ENCODE measurements around the gene DNAJB4. TPM values are rescaled to one million over a fixed set of nuclear protein-coding genes. Genes with fewer than 3 reads are reported as not detected.
"Not testable (repeated sequence)": the region's sequence is repeated elsewhere in the genome, so short reads cannot be mapped to it uniquely, and the experiment has no call there.

DNAJB4 gene
- total RNA-seq, 1 donor = 22.4 TPM

DNA sequence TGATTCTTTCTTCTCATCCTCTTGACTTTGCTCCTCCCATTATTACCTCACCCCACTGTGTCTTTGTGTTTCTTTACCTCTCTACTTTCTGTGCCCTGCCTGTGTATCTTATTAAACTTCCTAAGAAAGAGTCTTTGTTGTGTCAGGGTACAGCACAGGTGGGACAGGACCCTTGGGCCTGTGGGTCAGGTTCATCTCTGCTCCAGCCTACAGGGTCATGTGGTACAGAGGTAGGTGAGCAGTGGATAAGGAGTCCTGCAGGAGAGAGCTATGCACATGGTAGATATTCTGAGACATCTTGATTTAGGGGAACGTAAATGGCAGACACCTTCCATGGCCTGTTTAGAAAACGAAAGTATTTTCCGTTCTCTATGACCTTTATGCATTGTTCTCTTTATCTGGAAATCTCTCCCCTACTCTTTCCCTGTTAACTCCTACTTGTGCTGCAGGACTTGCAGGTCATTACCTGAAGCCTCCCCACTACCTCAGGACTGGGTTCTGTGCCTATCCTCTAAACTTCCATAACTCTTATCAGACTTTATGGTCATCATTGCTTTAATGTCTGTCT, 50.9 kb downstream of the DNAJB4 start:
- Histone ChIP-seq H3K9me3 (ENCODE audit: low read depth, low read length) (no peaks in the 10 kb centered on the region), H3K4me3 (ENCODE audit: low read length) (no peak overlapping the region), H3K27me3 (ENCODE audit: insufficient read depth, low read length) (no peaks in the 10 kb centered on the region), H3K4me1 (ENCODE audit: insufficient read depth, low read length) (no peaks in the 10 kb centered on the region)

DNA sequence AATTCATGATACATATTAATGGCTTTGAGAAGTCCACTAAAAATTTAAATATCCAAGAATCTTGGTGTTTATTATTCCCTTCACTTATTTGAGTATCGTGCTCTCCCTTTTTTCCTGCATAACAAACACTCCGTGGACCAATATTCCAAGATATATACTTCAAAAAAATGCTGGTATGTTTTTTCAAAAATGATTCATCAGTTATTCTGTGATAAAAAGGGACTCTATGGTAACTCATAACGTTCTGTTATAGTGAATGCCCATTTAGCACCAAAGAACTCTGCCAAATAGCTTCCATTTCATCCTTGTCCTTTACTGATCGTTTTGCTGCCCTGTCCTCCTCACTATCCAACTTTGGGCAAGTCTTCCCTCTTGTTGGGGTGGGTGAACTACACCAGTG, 53.9 kb downstream of the DNAJB4 start:
- Histone ChIP-seq H3K27me3 (ENCODE audit: insufficient read depth, low read length) (no peaks in the 10 kb centered on the region), H3K4me3 (ENCODE audit: low read length) (no peak overlapping the region), H3K9me3 (ENCODE audit: low read depth, low read length) (no peaks in the 10 kb centered on the region), H3K4me1 (ENCODE audit: insufficient read depth, low read length) (no peaks in the 10 kb centered on the region)

DNA sequence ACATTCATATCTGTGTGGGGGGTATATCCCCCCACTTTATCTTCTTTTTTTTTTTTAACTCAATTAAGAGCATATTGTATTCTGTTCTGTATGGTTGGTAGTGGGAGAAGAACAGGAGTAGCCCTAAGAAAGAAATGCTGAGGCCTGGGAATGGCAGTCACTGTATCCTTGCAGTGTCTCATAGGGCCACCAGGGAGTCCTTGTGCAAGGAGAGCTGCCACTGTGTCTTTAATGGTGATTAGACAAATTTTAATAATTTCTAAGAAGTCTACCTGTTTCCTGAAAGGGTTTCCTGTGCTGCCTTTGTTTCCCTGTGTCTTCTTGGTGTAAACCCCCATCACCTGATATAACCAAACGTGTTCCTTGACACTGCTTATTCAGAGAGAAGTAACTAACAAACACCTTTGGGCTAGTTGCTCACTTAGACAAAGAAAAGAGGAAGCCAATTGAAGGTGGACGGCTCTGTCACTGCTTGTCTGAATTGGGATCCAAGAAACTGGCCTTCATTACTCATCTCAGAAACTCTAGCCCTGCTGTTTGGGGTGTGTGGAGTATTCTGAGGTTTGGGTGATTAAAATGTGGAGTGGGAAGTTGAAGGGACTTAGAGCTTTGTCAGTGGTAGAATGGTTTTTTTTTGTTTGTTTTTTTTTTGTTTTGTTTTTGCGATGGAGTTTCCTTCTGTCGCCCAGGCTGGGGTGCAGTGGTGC, 56.3 kb downstream of the DNAJB4 start:
- Histone ChIP-seq H3K9me3 (ENCODE audit: low read depth, low read length) (no peaks in the 10 kb centered on the region), H3K4me3 (ENCODE audit: low read length) (no peak overlapping the region), H3K27me3 (ENCODE audit: insufficient read depth, low read length) (no peaks in the 10 kb centered on the region), H3K4me1 (ENCODE audit: insufficient read depth, low read length) (no peaks in the 10 kb centered on the region)

DNA sequence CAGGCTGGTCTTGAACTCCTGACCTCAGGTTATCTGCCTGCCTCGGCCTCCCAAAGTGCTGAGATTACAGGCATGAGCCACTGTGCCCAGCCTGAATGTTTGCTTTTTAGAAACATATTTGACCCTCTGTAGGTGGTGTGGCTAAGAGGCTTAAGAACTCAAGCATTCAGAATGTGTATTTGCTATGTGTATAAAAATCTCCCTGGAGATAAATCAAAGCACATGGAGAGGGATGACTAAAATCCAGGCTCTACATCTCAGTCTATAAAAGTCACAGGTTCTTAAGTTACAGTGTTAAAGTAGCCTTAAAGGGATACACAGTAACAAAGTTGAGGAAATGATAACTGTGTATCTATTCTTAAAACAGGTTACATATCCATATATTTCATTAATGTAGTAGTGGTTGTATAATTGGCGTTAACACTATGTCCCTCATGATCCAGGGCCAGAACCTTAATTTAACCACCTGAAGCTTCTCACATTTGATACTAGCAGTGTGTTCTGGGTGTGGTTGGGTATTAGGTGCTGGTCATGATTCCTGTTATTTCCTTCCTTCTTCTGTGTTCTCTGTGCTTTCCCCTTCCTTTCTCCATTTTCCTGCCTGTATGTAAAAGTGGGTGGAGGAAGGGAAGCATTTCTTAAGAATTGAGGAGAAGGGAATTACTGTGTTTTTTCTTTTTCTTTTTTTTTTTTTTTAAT, 57.2 kb downstream of the DNAJB4 start:
- no peaks in the 10 kb centered on the region for H3K4me1 ChIP-seq (ENCODE audit: insufficient read depth, low read length)
- no peaks in the 10 kb centered on the region for H3K9me3 ChIP-seq (ENCODE audit: low read depth, low read length)
- H3K27me3 ChIP-seq (ENCODE audit: insufficient read depth, low read length) = no peaks in the 10 kb centered on the region
- no peak overlapping the region for H3K4me3 ChIP-seq (ENCODE audit: low read length)

DNA sequence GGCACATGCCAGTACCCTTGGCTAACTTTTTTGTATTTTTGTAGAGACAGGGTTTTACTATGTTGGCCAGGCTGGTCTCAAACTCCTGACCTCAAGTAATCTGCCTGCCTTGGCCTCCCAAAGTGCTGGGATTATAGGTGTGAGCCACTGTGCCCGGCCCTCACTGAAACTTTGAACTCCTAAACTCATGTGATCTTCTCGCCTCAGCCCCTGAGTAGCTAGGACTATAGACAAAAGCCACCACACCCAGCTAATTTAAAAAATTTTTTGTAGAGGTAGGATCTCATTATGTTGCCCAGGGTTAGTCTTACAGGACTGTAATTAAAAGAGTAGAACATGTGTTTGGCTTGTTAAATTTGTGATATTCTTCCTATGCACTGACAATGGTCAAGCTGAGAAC, 60.1 kb downstream of the DNAJB4 start:
- H3K4me1 ChIP-seq (ENCODE audit: insufficient read depth, low read length); H3K4me3 ChIP-seq (ENCODE audit: low read length); H3K9me3 ChIP-seq (ENCODE audit: low read depth, low read length); H3K27me3 ChIP-seq (ENCODE audit: insufficient read depth, low read length): not testable (repeated sequence)

Other genes starting within 250 kb of the DNAJB4 start
- 90.3 TPM for gene USP33, start 245.1 kb upstream of the DNAJB4 start, total RNA-seq
- gene MIGA1, start 225.3 kb upstream of the DNAJB4 start, total RNA-seq = 20.7 TPM
- 1.4 TPM for gene NEXN, start 116.3 kb upstream of the DNAJB4 start, total RNA-seq
- gene FUBP1, start 25.9 kb upstream of the DNAJB4 start, total RNA-seq = 274 TPM
- gene GIPC2, start 41.0 kb downstream of the DNAJB4 start, total RNA-seq = under 0.01 TPM